Measurements from ENCODE around the gene C1QA. TPM values are rescaled to one million over a fixed set of nuclear protein-coding genes. Genes with fewer than 3 reads are reported as not detected.

C1QA gene
- total and polyA plus RNA-seq, 12 donors, result 47.5 to 953 (median 420) TPM

DNA sequence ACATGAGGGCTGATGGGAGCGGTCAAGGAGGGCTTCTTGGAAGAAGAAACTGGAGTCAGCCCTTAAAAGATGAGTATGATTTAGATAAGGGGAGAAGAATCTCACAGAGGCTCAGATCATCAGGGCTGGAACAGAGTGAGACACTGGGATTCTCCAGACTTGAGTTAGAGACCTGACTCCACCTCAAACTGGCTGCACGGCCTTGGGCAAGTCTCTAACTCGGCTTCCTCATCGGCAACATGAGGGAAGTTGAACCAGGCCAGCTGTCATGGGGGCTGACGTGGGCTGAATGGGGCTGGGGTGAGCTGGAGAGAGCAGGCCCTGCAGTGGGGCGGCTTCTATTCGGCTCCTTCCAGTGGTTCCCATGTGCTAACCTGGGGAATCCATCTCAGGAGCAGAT is 9.5 kb downstream of the C1QA start:
- Histone ChIP-seq H3K27ac (peak overlapping the region in 1 of 5 donors; percentile 72), H3K4me1 (replicated peaks in 1 of 2) (peaks cover 0 to 7% of the 10 kb centered on the region in 2 donors), H3K4me3 (peak overlapping the region in 1 of 4 donors; percentile 38), H3K9me3 (replicated peaks in 1 of 3) (no peaks in the 10 kb centered on the region), H3K36me3 (replicated peaks in 1 of 2) (no peaks in the 10 kb centered on the region), H3K27me3 (no peaks in the 10 kb centered on the region)
- TF ChIP-seq, protein P1, sequence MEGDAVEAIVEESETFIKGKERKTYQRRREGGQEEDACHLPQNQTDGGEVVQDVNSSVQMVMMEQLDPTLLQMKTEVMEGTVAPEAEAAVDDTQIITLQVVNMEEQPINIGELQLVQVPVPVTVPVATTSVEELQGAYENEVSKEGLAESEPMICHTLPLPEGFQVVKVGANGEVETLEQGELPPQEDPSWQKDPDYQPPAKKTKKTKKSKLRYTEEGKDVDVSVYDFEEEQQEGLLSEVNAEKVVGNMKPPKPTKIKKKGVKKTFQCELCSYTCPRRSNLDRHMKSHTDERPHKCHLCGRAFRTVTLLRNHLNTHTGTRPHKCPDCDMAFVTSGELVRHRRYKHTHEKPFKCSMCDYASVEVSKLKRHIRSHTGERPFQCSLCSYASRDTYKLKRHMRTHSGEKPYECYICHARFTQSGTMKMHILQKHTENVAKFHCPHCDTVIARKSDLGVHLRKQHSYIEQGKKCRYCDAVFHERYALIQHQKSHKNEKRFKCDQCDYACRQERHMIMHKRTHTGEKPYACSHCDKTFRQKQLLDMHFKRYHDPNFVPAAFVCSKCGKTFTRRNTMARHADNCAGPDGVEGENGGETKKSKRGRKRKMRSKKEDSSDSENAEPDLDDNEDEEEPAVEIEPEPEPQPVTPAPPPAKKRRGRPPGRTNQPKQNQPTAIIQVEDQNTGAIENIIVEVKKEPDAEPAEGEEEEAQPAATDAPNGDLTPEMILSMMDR (IDR thresholded peaks at IDR 0.05), result no peak
- TF ChIP-seq POLR2A (IDR thresholded peaks at IDR 0.05), result no peak
- intact Hi-C loops (cut with DNase I), result no loop called here
- WGBS, 4 donors, result 70 to 75% (median 74%) methylated on average over 7 of the region's 7 CpGs
- peak in 2 of 7 donors; percentile 32 to 62 for DNase-seq

DNA sequence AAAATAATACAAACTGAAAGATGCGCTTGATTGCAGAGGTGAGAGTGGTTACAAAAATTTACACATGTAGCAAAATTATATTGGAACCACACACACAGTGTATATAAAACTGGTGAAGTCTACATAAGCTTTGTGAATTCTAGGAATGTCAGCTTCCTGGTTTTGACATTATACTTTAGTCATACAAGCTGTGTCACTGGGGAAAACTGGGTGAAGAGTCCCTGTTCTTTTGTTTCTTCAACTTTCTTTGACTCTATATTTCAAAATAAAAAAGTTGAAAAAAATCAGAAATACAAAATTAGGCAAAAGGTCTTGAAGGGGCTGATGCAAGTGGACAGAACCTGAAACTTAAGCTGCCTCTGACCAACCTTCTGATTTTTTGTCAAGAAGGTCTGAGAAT is 10.0 kb downstream of the C1QA start:
- no peaks in the 10 kb centered on the region for H3K9me3 ChIP-seq (replicated peaks in 1 of 3)
- no peaks in the 10 kb centered on the region for H3K27me3 ChIP-seq
- peak overlapping the region in 1 of 5 donors; percentile 72 for H3K27ac ChIP-seq
- H3K4me1 ChIP-seq (replicated peaks in 1 of 2), result peaks cover 0 to 7% of the 10 kb centered on the region in 2 donors
- DNase-seq, result no peak
- no peaks in the 10 kb centered on the region for H3K36me3 ChIP-seq (replicated peaks in 1 of 2)
- WGBS, 4 donors, result 0 to 87% (median 63%) methylated on average over 1 of the region's 1 CpG
- TF ChIP-seq POLR2A (IDR thresholded peaks at IDR 0.05), result no peak
- TF ChIP-seq, protein P1 (IDR thresholded peaks at IDR 0.05), result no peak
- H3K4me3 ChIP-seq, result peak overlapping the region in 1 of 4 donors; percentile 18
- intact Hi-C loops (cut with DNase I), result no loop called here

GRCh38 chr1:22650089-22650693 is 13.8 kb downstream of the C1QA start:
- Histone ChIP-seq H3K27me3 (no peaks in the 10 kb centered on the region), H3K27ac (no peak overlapping the region), H3K4me1 (replicated peaks in 1 of 2) (no peaks in the 10 kb centered on the region), H3K4me3 (no peak overlapping the region), H3K36me3 (replicated peaks in 1 of 2) (no peaks in the 10 kb centered on the region), H3K9me3 (replicated peaks in 1 of 3) (no peaks in the 10 kb centered on the region)
- intact Hi-C loops (cut with DNase I), result no loop called here
- TF ChIP-seq POLR2A (IDR thresholded peaks at IDR 0.05), result no peak
- TF ChIP-seq, protein P1 (IDR thresholded peaks at IDR 0.05), result no peak
- DNase-seq, result no peak
- 78 to 95% (median 87%) methylated on average over 9 to 13 of the region's 13 CpGs for WGBS, 4 donors

GRCh38 chr1:22651941-22652856 is 15.8 kb downstream of the C1QA start:
- H3K27me3 ChIP-seq, result no peaks in the 10 kb centered on the region
- no peaks in the 10 kb centered on the region for H3K36me3 ChIP-seq (replicated peaks in 1 of 2)
- 56 to 70% (median 68%) methylated on average over 13 to 15 of the region's 15 CpGs for WGBS, 4 donors
- no peaks in the 10 kb centered on the region for H3K4me1 ChIP-seq (replicated peaks in 1 of 2)
- DNase-seq, result no peak
- H3K27ac ChIP-seq, result peak overlapping the region in 3 of 5 donors; percentile 1 to 62 (median 16)
- no peak overlapping the region for H3K4me3 ChIP-seq
- TF ChIP-seq, protein P1 (IDR thresholded peaks at IDR 0.05), result no peak
- no peaks in the 10 kb centered on the region for H3K9me3 ChIP-seq (replicated peaks in 1 of 3)
- intact Hi-C loops (cut with DNase I), result no loop called here

All from adrenal gland (tissue), 12 donors.